GM21381 (cell line): ENCODE measurements around the gene SIRPA.

ENCODE experiments used
- ATAC-seq: cut with Tn5 transposase; IDR thresholded peaks from one replicate; pipeline ENCODE4 v1.9.1; 2021; ENCODE audit warnings: mild to moderate bottlenecking, moderate library complexity; ENCODE audit not compliant: unreplicated experiment

SIRPA gene

GRCh38 chr20:1928782-1929181 is 33.6 kb downstream of the SIRPA start:
- no peak for ATAC-seq

- ATAC-seq = no peak
These were observed 34.3 kb downstream of the SIRPA start for GRCh38 chr20:1929460-1929859.

- no peak for ATAC-seq
These were observed 35.0 kb downstream of the SIRPA start for GRCh38 chr20:1930165-1930564.

DNA sequence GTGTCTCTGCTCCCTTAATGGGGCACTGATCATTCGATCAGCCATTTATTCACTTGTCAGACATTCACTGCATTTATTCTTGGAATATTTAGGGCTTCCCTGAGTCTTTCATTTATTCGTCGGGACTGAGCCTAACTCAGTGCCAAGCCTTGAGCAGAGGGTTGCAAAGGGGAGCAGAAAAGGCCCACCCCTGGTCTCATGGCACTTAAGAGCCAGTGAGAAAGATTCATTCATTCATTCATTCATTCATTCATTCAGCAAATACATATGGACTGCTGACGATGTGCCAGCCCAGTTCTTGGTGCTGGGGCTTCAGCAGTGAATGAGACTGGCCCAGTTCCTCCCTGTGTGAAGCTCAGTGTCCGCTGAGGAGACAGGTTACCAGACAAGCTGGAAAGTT is 36.6 kb downstream of the SIRPA start:
- no peak for ATAC-seq

DNA sequence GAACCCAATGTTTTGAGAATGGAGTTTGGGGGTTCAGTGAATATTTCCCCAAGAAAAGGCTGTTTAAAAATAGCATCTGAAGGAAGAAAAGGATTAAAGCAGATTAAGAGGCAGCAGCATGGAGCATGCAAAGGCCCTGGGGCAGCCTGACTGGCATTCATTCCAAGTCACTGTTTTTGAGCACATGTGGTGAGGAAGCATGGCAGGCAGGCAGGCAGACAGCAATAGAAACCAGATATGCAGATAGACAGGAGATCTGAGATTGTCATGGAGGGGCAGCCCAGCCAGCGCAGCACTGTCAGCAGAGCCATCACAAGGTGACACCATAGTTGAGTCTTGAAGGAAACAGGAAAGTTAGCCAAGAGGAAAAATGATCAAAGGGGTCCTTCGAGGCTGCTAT is 37.8 kb downstream of the SIRPA start:
- no peak for ATAC-seq

GRCh38 chr20:1933465-1933870 is 38.3 kb downstream of the SIRPA start:
- no peak for ATAC-seq

DNA sequence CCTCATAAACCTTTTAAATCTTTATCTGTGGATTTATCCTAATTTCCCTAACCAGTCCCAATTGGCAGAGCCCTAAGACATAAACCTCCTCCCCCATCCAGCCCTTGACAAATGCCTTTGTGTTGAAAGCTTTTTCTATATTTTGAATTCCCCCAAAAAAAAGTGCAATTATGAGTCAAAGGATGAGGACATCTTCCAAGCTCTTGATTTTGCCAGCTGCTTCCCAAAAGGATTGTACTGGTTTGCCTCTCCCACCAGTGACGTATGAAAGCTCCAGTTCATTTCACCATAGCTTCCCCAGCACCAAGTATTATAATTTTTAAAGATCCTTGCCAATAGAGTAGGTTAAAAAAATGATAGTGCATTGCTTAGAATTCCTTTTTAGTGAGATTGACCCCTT is 38.9 kb downstream of the SIRPA start:
- ATAC-seq = no peak

- no peak for ATAC-seq
These were observed 39.7 kb downstream of the SIRPA start for GRCh38 chr20:1934721-1935573.

- no peak for ATAC-seq
These were observed 40.6 kb downstream of the SIRPA start for GRCh38 chr20:1935696-1936366.

DNA sequence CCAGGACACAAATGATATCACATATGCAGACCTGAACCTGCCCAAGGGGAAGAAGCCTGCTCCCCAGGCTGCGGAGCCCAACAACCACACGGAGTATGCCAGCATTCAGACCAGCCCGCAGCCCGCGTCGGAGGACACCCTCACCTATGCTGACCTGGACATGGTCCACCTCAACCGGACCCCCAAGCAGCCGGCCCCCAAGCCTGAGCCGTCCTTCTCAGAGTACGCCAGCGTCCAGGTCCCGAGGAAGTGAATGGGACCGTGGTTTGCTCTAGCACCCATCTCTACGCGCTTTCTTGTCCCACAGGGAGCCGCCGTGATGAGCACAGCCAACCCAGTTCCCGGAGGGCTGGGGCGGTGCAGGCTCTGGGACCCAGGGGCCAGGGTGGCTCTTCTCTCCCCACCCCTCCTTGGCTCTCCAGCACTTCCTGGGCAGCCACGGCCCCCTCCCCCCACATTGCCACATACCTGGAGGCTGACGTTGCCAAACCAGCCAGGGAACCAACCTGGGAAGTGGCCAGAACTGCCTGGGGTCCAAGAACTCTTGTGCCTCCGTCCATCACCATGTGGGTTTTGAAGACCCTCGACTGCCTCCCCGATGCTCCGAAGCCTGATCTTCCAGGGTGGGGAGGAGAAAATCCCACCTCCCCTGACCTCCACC is 42.2 kb downstream of the SIRPA start:
- ATAC-seq = no peak

DNA sequence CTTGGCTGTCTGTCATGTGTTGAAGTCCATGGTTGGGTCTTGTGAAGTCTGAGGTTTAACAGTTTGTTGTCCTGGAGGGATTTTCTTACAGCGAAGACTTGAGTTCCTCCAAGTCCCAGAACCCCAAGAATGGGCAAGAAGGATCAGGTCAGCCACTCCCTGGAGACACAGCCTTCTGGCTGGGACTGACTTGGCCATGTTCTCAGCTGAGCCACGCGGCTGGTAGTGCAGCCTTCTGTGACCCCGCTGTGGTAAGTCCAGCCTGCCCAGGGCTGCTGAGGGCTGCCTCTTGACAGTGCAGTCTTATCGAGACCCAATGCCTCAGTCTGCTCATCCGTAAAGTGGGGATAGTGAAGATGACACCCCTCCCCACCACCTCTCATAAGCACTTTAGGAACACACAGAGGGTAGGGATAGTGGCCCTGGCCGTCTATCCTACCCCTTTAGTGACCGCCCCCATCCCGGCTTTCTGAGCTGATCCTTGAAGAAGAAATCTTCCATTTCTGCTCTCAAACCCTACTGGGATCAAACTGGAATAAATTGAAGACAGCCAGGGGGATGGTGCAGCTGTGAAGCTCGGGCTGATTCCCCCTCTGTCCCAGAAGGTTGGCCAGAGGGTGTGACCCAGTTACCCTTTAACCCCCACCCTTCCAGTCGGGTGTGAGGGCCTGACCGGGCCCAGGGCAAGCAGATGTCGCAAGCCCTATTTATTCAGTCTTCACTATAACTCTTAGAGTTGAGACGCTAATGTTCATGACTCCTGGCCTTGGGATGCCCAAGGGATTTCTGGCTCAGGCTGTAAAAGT is 43.5 kb downstream of the SIRPA start:
- ATAC-seq = no peak

GRCh38 chr20:1939270-1939595 is 44.0 kb downstream of the SIRPA start:
- ATAC-seq = no peak

DNA sequence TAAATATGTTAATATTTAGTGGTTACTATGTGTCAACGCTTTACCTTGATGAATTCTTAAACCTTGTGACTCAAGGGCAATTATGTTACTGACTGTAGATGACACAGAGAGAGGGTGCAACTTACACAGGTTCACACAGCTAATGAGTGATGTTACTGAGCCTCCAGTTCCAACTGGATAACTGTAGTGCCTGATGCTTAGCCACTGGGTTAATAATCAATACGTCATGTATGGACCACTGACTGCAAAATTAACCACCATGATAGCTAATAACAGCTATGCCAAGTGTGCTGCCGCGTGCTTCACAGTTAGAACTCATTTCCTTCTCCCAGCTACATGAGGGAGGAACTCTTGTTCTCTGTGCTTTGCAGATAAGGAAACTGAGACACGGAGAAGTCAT is 45.4 kb downstream of the SIRPA start:
- ATAC-seq = no peak

GRCh38 chr20:1941226-1941625 is 46.0 kb downstream of the SIRPA start:
- ATAC-seq = no peak

- ATAC-seq = no peak
These were observed 46.9 kb downstream of the SIRPA start for GRCh38 chr20:1942061-1942460.

GRCh38 chr20:1942486-1943274 is 47.5 kb downstream of the SIRPA start:
- no peak for ATAC-seq

DNA sequence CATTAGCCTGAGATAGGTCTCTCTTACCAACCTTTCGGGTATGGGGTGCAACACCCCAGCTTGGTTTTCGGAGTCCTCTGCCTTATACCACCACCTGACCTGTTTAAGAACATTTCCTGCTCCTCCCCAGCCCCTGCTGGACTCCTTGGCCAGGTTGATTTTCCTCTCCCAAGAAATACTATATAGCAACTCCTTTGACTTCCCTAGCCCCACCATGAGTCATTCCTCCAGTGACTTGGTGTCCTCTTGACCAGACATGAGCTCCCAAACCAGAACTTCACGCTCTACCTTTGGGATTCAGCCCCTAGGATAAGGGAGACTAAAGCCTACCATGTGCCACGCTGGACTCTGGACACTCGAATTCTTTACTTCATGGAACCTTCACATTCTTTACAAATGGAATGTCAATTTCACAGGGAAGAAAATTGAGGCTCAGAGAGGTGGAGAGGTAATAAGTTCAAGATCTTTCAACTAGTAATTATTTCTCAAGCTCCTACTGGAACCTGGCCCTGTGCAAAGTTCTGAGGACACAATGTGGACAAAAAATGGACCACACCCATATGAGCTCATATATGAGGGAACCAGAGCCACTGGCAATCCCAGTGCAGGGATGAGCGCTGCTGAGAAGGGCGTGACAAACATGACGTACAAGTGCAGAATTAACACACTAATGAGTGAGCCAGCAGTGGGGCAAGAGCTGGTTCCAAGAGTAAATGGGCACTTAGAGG is 48.2 kb downstream of the SIRPA start:
- ATAC-seq = no peak

DNA sequence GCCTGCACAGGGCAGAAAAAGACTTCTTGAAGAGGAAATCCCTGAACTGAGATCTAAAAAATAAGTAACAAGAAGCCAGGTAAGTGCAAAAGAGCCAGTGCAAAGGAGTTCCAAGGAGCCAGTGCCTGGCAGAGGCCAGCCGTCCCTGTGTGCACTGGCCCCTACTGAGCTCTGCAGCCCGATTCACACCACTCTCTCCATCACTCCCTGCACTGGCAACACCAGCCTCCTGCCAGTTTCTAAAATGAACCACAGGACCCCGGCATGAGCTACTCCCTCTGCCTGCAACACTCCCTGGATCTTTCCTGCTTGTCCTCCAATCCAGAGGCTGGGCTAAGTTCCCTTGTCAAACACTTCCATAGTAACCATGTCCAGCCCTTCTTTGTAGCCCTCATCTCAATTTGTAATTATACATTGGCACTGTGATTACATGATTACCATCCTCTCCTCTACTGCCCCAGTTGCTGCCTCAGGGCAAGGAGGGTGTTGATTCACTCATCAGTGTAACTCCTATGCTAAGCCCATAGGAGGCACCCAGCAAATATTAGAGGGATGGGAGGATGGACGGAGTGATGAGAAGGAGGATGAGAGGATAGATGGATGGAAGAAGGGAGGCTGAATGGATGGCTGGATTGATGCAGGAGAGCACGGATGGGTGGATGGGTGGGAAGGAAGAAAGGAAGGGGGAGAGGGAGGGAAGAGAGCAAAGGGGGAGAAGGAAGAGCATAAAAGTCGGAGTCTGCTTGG is 49.3 kb downstream of the SIRPA start:
- ATAC-seq = no peak

DNA sequence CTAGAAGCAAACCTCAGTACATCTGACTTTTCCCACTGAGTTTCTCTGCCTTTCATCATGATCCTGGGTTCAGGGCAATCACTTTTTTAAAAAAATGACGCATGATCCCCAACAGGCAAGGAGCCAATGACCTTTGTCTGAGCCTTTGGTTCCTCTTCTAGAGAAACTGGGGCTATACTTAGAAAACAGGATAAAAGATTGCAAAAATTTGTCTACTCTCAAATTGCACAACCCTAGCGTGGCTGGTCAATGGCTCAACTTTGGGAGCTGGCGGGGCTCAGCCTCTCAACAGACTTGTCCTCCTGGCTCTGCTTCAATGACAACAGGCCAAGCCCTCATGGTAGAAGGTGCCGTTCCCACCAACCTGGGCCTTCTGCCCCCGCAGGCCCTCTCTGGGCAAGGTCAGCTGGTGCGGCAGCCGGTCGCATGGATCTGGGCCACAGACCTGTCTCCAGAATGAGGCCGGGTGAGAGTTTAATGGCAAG is 50.0 kb downstream of the SIRPA start:
- ATAC-seq = no peak
